SK-N-MC (cell line): ENCODE data around the gene NDOR1.

Experiments used
- EZH2 ChIP-seq: fragments of 200-600 bp; sonication (generic); IDR thresholded peaks from one replicate; pipeline ENCODE4 v1.6.1; 2017; ENCODE audit warnings: antibody characterized with exemption
- FOXP2 ChIP-seq: optimal IDR thresholded peaks from 2 replicates; pipeline ENCODE3; 2011; ENCODE audit warnings: mild to moderate bottlenecking, moderate library complexity; ENCODE audit not compliant: insufficient read depth; ENCODE audit errors: extremely low read length, control extremely low read depth
- POLR2AphosphoS5 ChIP-seq: IDR thresholded peaks from 2 replicates; pipeline ENCODE4 v1.6.1; 2012; ENCODE audit warnings: mild to moderate bottlenecking, low read depth, low read length, borderline replicate concordance

GRCh38 chr9:137243626-137244485, 38.4 kb downstream of the NDOR1 start:
- TF ChIP-seq EZH2 (no peak), POLR2AphosphoS5 (no peak; the same call in 1 of the 2 replicates), FOXP2 (no peak)
